Loucy (cell line): ENCODE measurements around the gene CCL28.

Experiments used
- CTCF ChIP-seq: fragments of 200-600 bp; sonication (generic); conservative IDR thresholded peaks from 2 replicates; pipeline ENCODE4 v1.5.1; 2014; ENCODE audit warnings: mild to moderate bottlenecking, antibody characterized with exemption, low read length
- EZH2phosphoT487 ChIP-seq: fragments of 200-600 bp; IDR thresholded peaks from 2 replicates; pipeline ENCODE4 v1.6.1; 2018; ENCODE audit warnings: antibody characterized with exemption, mild to moderate bottlenecking, moderate library complexity, borderline replicate concordance

DNA sequence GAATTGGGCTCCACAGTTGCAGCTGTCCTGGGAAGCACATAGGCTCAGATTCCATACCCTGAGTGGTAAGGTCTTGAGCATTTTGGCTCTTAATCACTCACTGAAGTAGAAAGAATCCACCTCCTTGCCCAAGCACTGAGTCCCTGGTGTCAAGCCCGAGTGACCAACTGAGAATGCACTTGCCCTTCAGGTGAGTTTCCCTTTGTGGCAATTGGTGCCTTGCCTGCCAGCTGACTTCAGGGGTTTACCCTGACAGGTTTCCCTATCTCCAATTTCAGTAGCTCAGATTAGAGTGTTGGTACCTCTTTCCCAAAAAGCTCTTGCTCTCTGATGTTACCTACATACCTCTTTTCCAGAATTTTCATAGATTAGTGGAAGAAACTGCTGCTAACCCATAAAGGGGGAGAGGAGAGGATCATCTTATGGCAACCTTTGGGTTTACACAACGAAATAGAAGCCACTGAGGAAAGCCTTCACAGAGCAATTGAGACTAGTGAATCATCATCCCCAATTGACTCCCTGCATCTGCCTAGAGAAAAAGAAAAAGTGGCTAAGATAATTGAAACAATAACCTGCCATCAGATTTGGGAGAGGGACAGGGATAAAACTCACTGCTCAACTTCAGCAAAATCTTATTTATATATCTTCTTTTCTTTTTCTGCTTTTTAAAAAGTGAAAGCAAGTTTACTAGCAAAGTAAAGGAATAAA lies 48.6 kb downstream of the CCL28 start:
- TF ChIP-seq CTCF (no peak), EZH2phosphoT487 (no peak)
